ENCODE results near the gene SRCAP.

The SRCAP gene

DNA sequence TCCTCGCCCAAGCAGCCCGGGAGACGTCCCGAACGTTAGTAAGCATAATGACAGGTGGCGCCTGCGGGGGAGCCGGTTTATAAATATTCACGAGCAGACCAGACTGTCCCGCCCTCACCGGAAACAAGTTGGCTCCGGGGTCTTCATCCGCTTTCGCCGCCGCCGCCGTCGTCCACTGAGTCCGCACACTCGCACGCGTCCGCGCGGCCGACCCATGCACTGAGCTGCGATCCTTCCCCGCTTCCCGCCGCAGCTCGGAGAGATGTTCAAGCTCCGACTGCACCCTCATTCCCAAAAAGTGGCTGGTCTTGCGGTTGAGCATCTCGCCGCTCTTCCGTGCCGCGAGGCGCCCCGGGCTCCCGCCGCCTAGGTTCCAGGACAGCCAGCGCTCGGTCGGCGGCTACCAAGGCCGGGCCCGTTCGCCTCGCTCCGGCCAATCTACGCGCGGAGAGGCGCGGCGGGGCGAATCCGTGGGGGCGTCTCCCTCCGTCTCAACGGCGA lies 62.5 kb downstream of the SRCAP start:
- Mint-ChIP-seq H3K27me3 (no peaks in the 10 kb centered on the region), H3K36me3 (ENCODE audit: insufficient read depth) (peaks cover 27% of the 10 kb centered on the region), H3K4me3 (peak overlapping the region; percentile 92), H3K4me1 (peaks cover 25% of the 10 kb centered on the region), H3K27ac (ENCODE audit: low read depth) (peak overlapping the region; percentile 90), H3K9me3 (no peaks in the 10 kb centered on the region)
- DNase-seq (ENCODE audit: low spot score in 2 of 2) (no peak), ATAC-seq (replicated peaks; ENCODE audit: extremely low read depth, poor library complexity, severe bottlenecking) (peak; percentile 44)

GRCh38 chr16:30761928-30762902 lies 63.2 kb downstream of the SRCAP start, which contains the start of the genes CFAP119 and RNF40:
Gene CFAP119, minus strand, starts transcription at chr16:30762062. Its CDS starts 314 bp downstream, at chr16:30761748.
Gene RNF40, plus strand, starts transcription at chr16:30762322. Its CDS starts 224 bp downstream, at chr16:30762546.
- peak; percentile 91 for ATAC-seq (replicated peaks; ENCODE audit: extremely low read depth, poor library complexity, severe bottlenecking)
- peaks cover 31% of the 10 kb centered on the region for H3K36me3 Mint-ChIP-seq (ENCODE audit: insufficient read depth)
- peak within 1 kb of the TSS; percentile 92 for H3K4me3 Mint-ChIP-seq
- no peaks in the 10 kb centered on the region for H3K9me3 Mint-ChIP-seq
- no peaks in the 10 kb centered on the region for H3K27me3 Mint-ChIP-seq
- DNase-seq (ENCODE audit: low spot score in 2 of 2): peak; percentile 79 to 82
- H3K4me1 Mint-ChIP-seq: peaks cover 32% of the 10 kb centered on the region
- H3K27ac Mint-ChIP-seq (ENCODE audit: low read depth): peak within 1 kb of the TSS; percentile 90

GRCh38 chr16:30762991-30763725 lies 64.2 kb downstream of the SRCAP start:
- H3K27me3 Mint-ChIP-seq: no peaks in the 10 kb centered on the region
- H3K27ac Mint-ChIP-seq (ENCODE audit: low read depth): peak overlapping the region; percentile 90
- H3K4me1 Mint-ChIP-seq: peaks cover 42% of the 10 kb centered on the region
- no peaks in the 10 kb centered on the region for H3K9me3 Mint-ChIP-seq
- DNase-seq (ENCODE audit: low spot score in 2 of 2) (no peak), ATAC-seq (replicated peaks; ENCODE audit: extremely low read depth, poor library complexity, severe bottlenecking) (no peak)
- H3K36me3 Mint-ChIP-seq (ENCODE audit: insufficient read depth): peaks cover 38% of the 10 kb centered on the region
- H3K4me3 Mint-ChIP-seq: peak overlapping the region; percentile 92

- H3K4me1 Mint-ChIP-seq: peaks cover 51% of the 10 kb centered on the region
- no peak for DNase-seq (ENCODE audit: low spot score in 2 of 2)
- H3K9me3 Mint-ChIP-seq: no peaks in the 10 kb centered on the region
- peak overlapping the region; percentile 92 for H3K4me3 Mint-ChIP-seq
- H3K27me3 Mint-ChIP-seq: no peaks in the 10 kb centered on the region
- peaks cover 48% of the 10 kb centered on the region for H3K36me3 Mint-ChIP-seq (ENCODE audit: insufficient read depth)
- ATAC-seq (replicated peaks; ENCODE audit: extremely low read depth, poor library complexity, severe bottlenecking): no peak
- no peak overlapping the region for H3K27ac Mint-ChIP-seq (ENCODE audit: low read depth)
Observed at GRCh38 chr16:30764086-30764485, 65.1 kb downstream of the SRCAP start.

- Mint-ChIP-seq H3K36me3 (ENCODE audit: insufficient read depth) (peaks cover 55% of the 10 kb centered on the region), H3K4me3 (no peak overlapping the region), H3K27ac (ENCODE audit: low read depth) (no peak overlapping the region), H3K4me1 (peaks cover 55% of the 10 kb centered on the region), H3K9me3 (no peaks in the 10 kb centered on the region), H3K27me3 (no peaks in the 10 kb centered on the region)
- no peak for DNase-seq (ENCODE audit: low spot score in 2 of 2)
- no peak for ATAC-seq (replicated peaks; ENCODE audit: extremely low read depth, poor library complexity, severe bottlenecking)
Observed at GRCh38 chr16:30764816-30765465, 66.0 kb downstream of the SRCAP start.

DNA sequence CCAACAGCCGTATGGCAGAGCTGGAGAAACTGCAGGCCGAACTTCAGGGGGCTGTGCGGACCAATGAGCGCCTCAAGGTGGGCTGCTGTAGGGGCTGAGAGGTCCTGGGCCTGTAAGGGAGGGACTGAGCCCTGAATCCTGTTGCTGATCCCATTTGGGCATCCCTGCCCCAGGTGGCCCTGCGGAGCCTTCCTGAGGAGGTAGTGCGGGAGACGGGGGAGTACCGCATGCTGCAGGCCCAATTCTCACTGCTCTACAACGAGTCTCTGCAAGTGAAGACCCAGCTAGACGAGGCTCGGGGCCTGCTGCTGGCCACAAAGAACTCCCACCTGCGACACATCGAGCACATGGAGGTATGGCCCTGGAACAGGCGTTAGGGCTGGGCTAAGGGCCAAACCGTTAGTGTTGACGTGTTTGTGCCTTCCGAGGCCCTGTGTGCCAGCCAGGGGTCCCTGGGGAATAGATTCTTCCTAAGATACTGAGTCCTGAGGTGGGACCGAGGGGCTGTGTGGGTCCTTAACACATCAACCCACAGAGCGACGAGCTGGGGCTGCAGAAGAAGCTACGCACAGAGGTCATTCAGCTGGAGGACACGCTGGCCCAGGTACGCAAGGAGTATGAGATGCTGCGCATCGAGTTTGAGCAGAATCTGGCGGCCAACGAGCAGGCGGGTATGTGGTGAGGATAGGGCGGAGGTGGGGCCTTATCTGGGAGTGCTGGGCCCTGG lies 67.4 kb downstream of the SRCAP start:
- DNase-seq (ENCODE audit: low spot score in 2 of 2): no peak
- ATAC-seq (replicated peaks; ENCODE audit: extremely low read depth, poor library complexity, severe bottlenecking): no peak
- H3K4me1 Mint-ChIP-seq: peaks cover 45% of the 10 kb centered on the region
- no peaks in the 10 kb centered on the region for H3K27me3 Mint-ChIP-seq
- no peak overlapping the region for H3K4me3 Mint-ChIP-seq
- H3K27ac Mint-ChIP-seq (ENCODE audit: low read depth): peak overlapping the region; percentile 39
- H3K36me3 Mint-ChIP-seq (ENCODE audit: insufficient read depth): peaks cover 58% of the 10 kb centered on the region
- H3K9me3 Mint-ChIP-seq: no peaks in the 10 kb centered on the region

- H3K27me3 Mint-ChIP-seq: no peaks in the 10 kb centered on the region
- peak overlapping the region; percentile 4 for H3K4me3 Mint-ChIP-seq
- peak overlapping the region; percentile 39 for H3K27ac Mint-ChIP-seq (ENCODE audit: low read depth)
- no peaks in the 10 kb centered on the region for H3K9me3 Mint-ChIP-seq
- no peak for ATAC-seq (replicated peaks; ENCODE audit: extremely low read depth, poor library complexity, severe bottlenecking)
- H3K36me3 Mint-ChIP-seq (ENCODE audit: insufficient read depth): peaks cover 56% of the 10 kb centered on the region
- no peak for DNase-seq (ENCODE audit: low spot score in 2 of 2)
- H3K4me1 Mint-ChIP-seq: peaks cover 45% of the 10 kb centered on the region
Observed at GRCh38 chr16:30766933-30767284, 67.9 kb downstream of the SRCAP start.

DNA sequence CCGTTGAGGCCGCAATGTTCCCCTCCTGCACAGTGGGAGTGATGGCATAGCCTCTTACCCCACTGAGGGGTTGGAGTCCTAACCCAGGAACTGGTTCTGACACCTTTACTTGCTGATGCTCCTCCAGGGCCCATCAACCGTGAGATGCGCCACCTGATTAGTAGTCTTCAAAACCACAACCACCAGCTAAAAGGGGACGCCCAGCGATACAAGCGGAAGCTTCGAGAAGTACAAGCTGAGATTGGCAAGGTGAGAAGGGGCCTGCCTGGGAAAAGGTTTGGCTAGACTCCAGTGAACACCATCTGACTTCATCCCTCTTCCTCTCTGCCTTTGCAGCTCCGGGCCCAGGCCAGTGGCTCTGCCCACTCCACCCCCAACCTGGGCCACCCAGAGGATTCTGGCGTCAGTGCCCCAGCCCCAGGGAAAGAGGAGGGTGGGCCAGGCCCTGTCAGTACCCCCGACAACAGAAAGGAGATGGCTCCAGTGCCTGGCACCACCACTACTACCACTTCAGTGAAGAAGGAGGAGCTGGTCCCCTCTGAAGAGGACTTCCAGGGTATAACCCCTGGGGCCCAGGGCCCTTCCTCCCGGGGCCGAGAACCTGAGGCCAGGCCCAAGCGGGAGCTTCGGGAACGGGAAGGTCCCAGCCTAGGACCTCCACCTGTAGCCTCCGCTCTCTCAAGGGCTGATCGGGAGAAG lies 68.9 kb downstream of the SRCAP start:
- H3K27ac Mint-ChIP-seq (ENCODE audit: low read depth): peak overlapping the region; percentile 75
- H3K36me3 Mint-ChIP-seq (ENCODE audit: insufficient read depth): peaks cover 58% of the 10 kb centered on the region

GRCh38 chr16:30768583-30769181 lies 69.7 kb downstream of the SRCAP start:
- Mint-ChIP-seq H3K27me3 (no peaks in the 10 kb centered on the region), H3K36me3 (ENCODE audit: insufficient read depth) (peaks cover 56% of the 10 kb centered on the region), H3K27ac (ENCODE audit: low read depth) (peak overlapping the region; percentile 75), H3K4me3 (no peak overlapping the region), H3K9me3 (no peaks in the 10 kb centered on the region), H3K4me1 (peaks cover 48% of the 10 kb centered on the region)
- no peak for DNase-seq (ENCODE audit: low spot score in 2 of 2)
- ATAC-seq (replicated peaks; ENCODE audit: extremely low read depth, poor library complexity, severe bottlenecking): no peak

More for the DNA sequence above, 68.9 kb downstream of the SRCAP start:
- peak overlapping the region; percentile 38 for H3K4me3 Mint-ChIP-seq
- ATAC-seq (replicated peaks; ENCODE audit: extremely low read depth, poor library complexity, severe bottlenecking) (peak; percentile 99), DNase-seq (ENCODE audit: low spot score in 2 of 2) (peak in 1 of 2 donors; percentile 74)
- peaks cover 50% of the 10 kb centered on the region for H3K4me1 Mint-ChIP-seq
- no peaks in the 10 kb centered on the region for H3K27me3 Mint-ChIP-seq
- no peaks in the 10 kb centered on the region for H3K9me3 Mint-ChIP-seq

GRCh38 chr16:30769379-30770089 lies 70.6 kb downstream of the SRCAP start:
- H3K27me3 Mint-ChIP-seq: no peaks in the 10 kb centered on the region
- no peaks in the 10 kb centered on the region for H3K9me3 Mint-ChIP-seq
- peaks cover 57% of the 10 kb centered on the region for H3K36me3 Mint-ChIP-seq (ENCODE audit: insufficient read depth)
- DNase-seq (ENCODE audit: low spot score in 2 of 2): no peak
- ATAC-seq (replicated peaks; ENCODE audit: extremely low read depth, poor library complexity, severe bottlenecking): no peak
- H3K4me3 Mint-ChIP-seq: no peak overlapping the region
- H3K4me1 Mint-ChIP-seq: peaks cover 47% of the 10 kb centered on the region
- no peak overlapping the region for H3K27ac Mint-ChIP-seq (ENCODE audit: low read depth)
